ENCODE data around the gene METTL4. TPM values are rescaled to one million over a fixed set of nuclear protein-coding genes. Genes with fewer than 3 reads are reported as not detected.

The METTL4 gene
- total and polyA plus RNA-seq, 2 of the 8 experiments (the other 6 are each of a cell fraction or from before 2014, with no cell fraction given) = 8.5 to 11.5 TPM

DNA sequence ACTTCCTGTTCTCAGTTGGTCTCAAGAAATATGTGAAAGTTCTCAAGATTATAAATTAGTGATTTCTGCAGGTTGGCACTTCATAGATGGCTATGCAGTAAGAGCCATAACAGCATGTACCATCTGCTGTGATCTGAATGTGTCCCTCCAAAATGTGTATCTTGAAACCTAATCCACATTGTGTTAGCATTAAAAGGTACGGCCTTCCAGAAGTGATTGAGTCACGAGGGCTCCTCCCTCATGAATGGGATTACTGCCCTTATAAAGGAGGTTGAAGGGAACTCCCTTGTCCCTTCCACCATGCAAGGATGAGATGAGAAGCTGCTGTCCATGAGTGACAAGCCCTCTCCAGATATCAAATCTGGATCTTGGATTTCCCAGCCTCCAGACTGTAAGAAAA is 45.0 kb downstream of the METTL4 start:
- H3K14ac ChIP-seq (ENCODE audit: insufficient read length) = no peak overlapping the region
- TF ChIP-seq, protein P1, sequence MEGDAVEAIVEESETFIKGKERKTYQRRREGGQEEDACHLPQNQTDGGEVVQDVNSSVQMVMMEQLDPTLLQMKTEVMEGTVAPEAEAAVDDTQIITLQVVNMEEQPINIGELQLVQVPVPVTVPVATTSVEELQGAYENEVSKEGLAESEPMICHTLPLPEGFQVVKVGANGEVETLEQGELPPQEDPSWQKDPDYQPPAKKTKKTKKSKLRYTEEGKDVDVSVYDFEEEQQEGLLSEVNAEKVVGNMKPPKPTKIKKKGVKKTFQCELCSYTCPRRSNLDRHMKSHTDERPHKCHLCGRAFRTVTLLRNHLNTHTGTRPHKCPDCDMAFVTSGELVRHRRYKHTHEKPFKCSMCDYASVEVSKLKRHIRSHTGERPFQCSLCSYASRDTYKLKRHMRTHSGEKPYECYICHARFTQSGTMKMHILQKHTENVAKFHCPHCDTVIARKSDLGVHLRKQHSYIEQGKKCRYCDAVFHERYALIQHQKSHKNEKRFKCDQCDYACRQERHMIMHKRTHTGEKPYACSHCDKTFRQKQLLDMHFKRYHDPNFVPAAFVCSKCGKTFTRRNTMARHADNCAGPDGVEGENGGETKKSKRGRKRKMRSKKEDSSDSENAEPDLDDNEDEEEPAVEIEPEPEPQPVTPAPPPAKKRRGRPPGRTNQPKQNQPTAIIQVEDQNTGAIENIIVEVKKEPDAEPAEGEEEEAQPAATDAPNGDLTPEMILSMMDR (IDR thresholded peaks at IDR 0.05; ENCODE audit: control extremely low read depth in 1 of 3, insufficient read depth in 1 of 3, low read depth in 1 of 3, low read length in 3 of 3) = no peak
- no peak for TF ChIP-seq HDAC2 (IDR thresholded peaks at IDR 0.05; ENCODE audit: borderline replicate concordance in 1 of 2, low read depth in 2 of 2, low read length in 2 of 2)
- no peak for TF ChIP-seq EZH2 (IDR thresholded peaks at IDR 0.05; ENCODE audit: low read depth, low read length, severe bottlenecking)
- TF ChIP-seq HDAC6 (IDR thresholded peaks at IDR 0.05; ENCODE audit: low read depth, low read length) = no peak
- no peak for TF ChIP-seq CBX5 (IDR thresholded peaks at IDR 0.05; ENCODE audit: low read depth, low read length)
- TF ChIP-seq TAF7 (optimal IDR thresholded peaks at IDR 0.05; ENCODE audit: borderline replicate concordance, low read depth, low read length) = no peak
- no peak for TF ChIP-seq JUN (IDR thresholded peaks at IDR 0.05; ENCODE audit: low read depth, low read length)
- no peak for TF ChIP-seq SP1 (IDR thresholded peaks at IDR 0.05; ENCODE audit: low read depth, low read length)
- TF ChIP-seq SP2 (IDR thresholded peaks at IDR 0.05; ENCODE audit: low read length) = no peak
- TF ChIP-seq TAF1 (IDR thresholded peaks at IDR 0.05; ENCODE audit: low read depth, low read length) = no peak
- no peak for TF ChIP-seq NANOG (IDR thresholded peaks at IDR 0.05; ENCODE audit: insufficient read depth, low read depth, low read length, poor library complexity, severe bottlenecking)

More for the DNA sequence above, 45.0 kb downstream of the METTL4 start:
- Histone ChIP-seq H3K79me2 (ENCODE audit: control insufficient read depth in 1 of 2, insufficient read depth in 2 of 2, low read length in 2 of 2) (no peaks in the 10 kb centered on the region), H2AK5ac (ENCODE audit: low read depth, low read length) (no peak overlapping the region), H3K27me3 (replicated peaks in 1 of 4; ENCODE audit: control insufficient read depth in 3 of 4, extremely low read depth in 1 of 4, insufficient read depth in 3 of 4, low read length in 3 of 4) (no peaks in the 10 kb centered on the region), H3K27ac (ENCODE audit: low read depth, low read length) (no peak overlapping the region), H3K4me1 (replicated peaks in 1 of 4; ENCODE audit: control insufficient read depth in 3 of 4, insufficient read depth in 4 of 4, low read length in 3 of 4) (no peaks in the 10 kb centered on the region), H3K23ac (ENCODE audit: insufficient read length) (no peak overlapping the region), H2BK12ac (ENCODE audit: low read depth, low read length) (no peak overlapping the region), H3K4me3 (ENCODE audit: extremely low read depth in 1 of 4, insufficient read depth in 2 of 4, low read depth in 3 of 4, low read length in 4 of 4) (no peak overlapping the region), H3K79me1 (ENCODE audit: low read depth, low read length) (no peaks in the 10 kb centered on the region), H3K36me3 (ENCODE audit: control insufficient read depth in 2 of 4, insufficient read depth in 4 of 4, low read length in 3 of 4) (no peaks in the 10 kb centered on the region), H2BK120ac (replicated peaks; ENCODE audit: low read depth, low read length) (no peak overlapping the region), H2AFZ (ENCODE audit: low read length) (no peak overlapping the region), H3K9me3 (ENCODE audit: insufficient read depth in 2 of 2, low read depth in 1 of 2, low read length in 1 of 2) (no peaks in the 10 kb centered on the region), H2BK15ac (ENCODE audit: low read length) (no peak overlapping the region), H2BK5ac (ENCODE audit: low read depth, low read length) (no peak overlapping the region), H3K56ac (replicated peaks; ENCODE audit: insufficient read length, low read depth, low read length) (no peak overlapping the region), H3K4ac (replicated peaks; ENCODE audit: insufficient read length, low read depth, low read length) (no peak overlapping the region), H3K9ac (replicated peaks in 1 of 4; ENCODE audit: extremely low read depth in 1 of 4, low read depth in 3 of 4, low read length in 3 of 4) (no peak overlapping the region), H3K18ac (ENCODE audit: extremely low read depth, low read length) (no peak overlapping the region), H4K91ac (replicated peaks; ENCODE audit: insufficient read length, low read length) (no peak overlapping the region), H3K4me2 (ENCODE audit: insufficient read depth in 1 of 2, low read depth in 2 of 2, low read length in 2 of 2) (no peak overlapping the region), H2BK20ac (ENCODE audit: low read length) (no peak overlapping the region), H4K8ac (ENCODE audit: extremely low read depth, insufficient read depth, low read length) (no peak overlapping the region), H4K20me1 (replicated peaks in 1 of 2; ENCODE audit: control insufficient read depth in 1 of 2, insufficient read depth in 2 of 2, low read length in 2 of 2) (no peaks in the 10 kb centered on the region), H4K5ac (ENCODE audit: insufficient read length, low read depth, low read length) (no peak overlapping the region), H3K23me2 (ENCODE audit: low read depth, low read length) (no peaks in the 10 kb centered on the region)
- 66% methylated on average over 2 of the region's 2 CpGs; no CpG with 5 or more reads in 1 of the 2 experiments for WGBS, 2 experiments (ENCODE audit: extremely low coverage in 1 of 2, insufficient coverage in 1 of 2, insufficient read length in 1 of 2, insufficient replicate concordance in 2 of 2, low coverage in 1 of 2, low lambda C conversion rate in 2 of 2, missing lambda C conversion rate in 1 of 2)
- ChIA-PET CTCF (ENCODE audit: partially characterized antibody) (interaction anchor here (0.6 to 2.5 kb wide), 4 partner anchors 15 to 477 kb away, joined by 3 to 9 read pairs (median 5); no protein-coding TSS in a partner anchor), POLR2A (ENCODE audit: partially characterized antibody) (no interaction called here)
- FAIRE-seq (no peak), DNase-seq (ENCODE audit: low read depth in 1 of 2, low spot score in 2 of 2) (no peak)

All from H1 (cell line).